ENCODE results near the gene KATNIP. TPM values are rescaled to one million over a fixed set of nuclear protein-coding genes. Genes with fewer than 3 reads are reported as not detected.
A peak's percentile ranks its signal among the peaks of the same experiment; 100 is the strongest.

KATNIP gene
- total RNA-seq, 1 donor from 2014 or later = 22.9 TPM

GRCh38 chr16:27506771-27507170 is 43.2 kb upstream of the KATNIP start:
- DNase-seq = no peak
- Mint-ChIP-seq H3K27me3 (ENCODE audit: unreplicated experiment) (no peaks in the 10 kb centered on the region), H3K27ac (ENCODE audit: unreplicated experiment) (no peak overlapping the region), H3K4me3 (ENCODE audit: unreplicated experiment) (no peak overlapping the region), H3K36me3 (ENCODE audit: unreplicated experiment) (peaks cover 12% of the 10 kb centered on the region), H3K9me3 (ENCODE audit: unreplicated experiment) (peaks cover 2% of the 10 kb centered on the region), H3K4me1 (ENCODE audit: low read depth, unreplicated experiment) (peaks cover 1% of the 10 kb centered on the region)
- no peak for TF ChIP-seq CTCF (IDR thresholded peaks at IDR 0.05; ENCODE audit: partially characterized antibody, unreplicated experiment)

- peaks cover 3% of the 10 kb centered on the region for H3K4me1 Mint-ChIP-seq (ENCODE audit: low read depth, unreplicated experiment)
- DNase-seq = no peak
- peaks cover 5% of the 10 kb centered on the region for H3K9me3 Mint-ChIP-seq (ENCODE audit: unreplicated experiment)
- H3K36me3 Mint-ChIP-seq (ENCODE audit: unreplicated experiment) = peaks cover 23% of the 10 kb centered on the region
- H3K27ac Mint-ChIP-seq (ENCODE audit: unreplicated experiment) = no peak overlapping the region
- no peak overlapping the region for H3K4me3 Mint-ChIP-seq (ENCODE audit: unreplicated experiment)
- no peak for TF ChIP-seq CTCF (IDR thresholded peaks at IDR 0.05; ENCODE audit: partially characterized antibody, unreplicated experiment)
- no peaks in the 10 kb centered on the region for H3K27me3 Mint-ChIP-seq (ENCODE audit: unreplicated experiment)
Measured at GRCh38 chr16:27508476-27508875, 41.5 kb upstream of the KATNIP start.

- Mint-ChIP-seq H3K9me3 (ENCODE audit: unreplicated experiment) (peaks cover 7% of the 10 kb centered on the region), H3K4me3 (ENCODE audit: unreplicated experiment) (no peak overlapping the region), H3K27me3 (ENCODE audit: unreplicated experiment) (peaks cover 1% of the 10 kb centered on the region), H3K27ac (ENCODE audit: unreplicated experiment) (no peak overlapping the region), H3K4me1 (ENCODE audit: low read depth, unreplicated experiment) (peaks cover 3% of the 10 kb centered on the region), H3K36me3 (ENCODE audit: unreplicated experiment) (peaks cover 25% of the 10 kb centered on the region)
- DNase-seq = no peak
- TF ChIP-seq CTCF (IDR thresholded peaks at IDR 0.05; ENCODE audit: partially characterized antibody, unreplicated experiment) = no peak
Measured at GRCh38 chr16:27511657-27512448, 38.1 kb upstream of the KATNIP start.

GRCh38 chr16:27514806-27515205 is 35.1 kb upstream of the KATNIP start:
- peaks cover 4% of the 10 kb centered on the region for H3K27me3 Mint-ChIP-seq (ENCODE audit: unreplicated experiment)
- DNase-seq = no peak
- H3K4me3 Mint-ChIP-seq (ENCODE audit: unreplicated experiment) = no peak overlapping the region
- peaks cover 14% of the 10 kb centered on the region for H3K36me3 Mint-ChIP-seq (ENCODE audit: unreplicated experiment)
- peaks cover 10% of the 10 kb centered on the region for H3K9me3 Mint-ChIP-seq (ENCODE audit: unreplicated experiment)
- peaks cover 6% of the 10 kb centered on the region for H3K4me1 Mint-ChIP-seq (ENCODE audit: low read depth, unreplicated experiment)
- TF ChIP-seq CTCF (IDR thresholded peaks at IDR 0.05; ENCODE audit: partially characterized antibody, unreplicated experiment) = no peak
- H3K27ac Mint-ChIP-seq (ENCODE audit: unreplicated experiment) = no peak overlapping the region

GRCh38 chr16:27515874-27516353 is 34.0 kb upstream of the KATNIP start:
- H3K4me3 Mint-ChIP-seq (ENCODE audit: unreplicated experiment) = no peak overlapping the region
- peak; percentile 65 for DNase-seq
- TF ChIP-seq CTCF (IDR thresholded peaks at IDR 0.05; ENCODE audit: partially characterized antibody, unreplicated experiment) = peak; percentile 87
- H3K4me1 Mint-ChIP-seq (ENCODE audit: low read depth, unreplicated experiment) = peaks cover 6% of the 10 kb centered on the region
- peaks cover 4% of the 10 kb centered on the region for H3K27me3 Mint-ChIP-seq (ENCODE audit: unreplicated experiment)
- H3K9me3 Mint-ChIP-seq (ENCODE audit: unreplicated experiment) = peaks cover 10% of the 10 kb centered on the region
- no peak overlapping the region for H3K27ac Mint-ChIP-seq (ENCODE audit: unreplicated experiment)
- H3K36me3 Mint-ChIP-seq (ENCODE audit: unreplicated experiment) = peaks cover 14% of the 10 kb centered on the region

Measured in glutamatergic neuron (in vitro differentiated cells).